ENCODE results near the gene LRRC74A.
A peak's percentile ranks its signal among the peaks of the same experiment; 100 is the strongest.
"Not testable (repeated sequence)": the region's sequence is repeated elsewhere in the genome, so short reads cannot be mapped to it uniquely, and the experiment has no call there.

LRRC74A gene

DNA sequence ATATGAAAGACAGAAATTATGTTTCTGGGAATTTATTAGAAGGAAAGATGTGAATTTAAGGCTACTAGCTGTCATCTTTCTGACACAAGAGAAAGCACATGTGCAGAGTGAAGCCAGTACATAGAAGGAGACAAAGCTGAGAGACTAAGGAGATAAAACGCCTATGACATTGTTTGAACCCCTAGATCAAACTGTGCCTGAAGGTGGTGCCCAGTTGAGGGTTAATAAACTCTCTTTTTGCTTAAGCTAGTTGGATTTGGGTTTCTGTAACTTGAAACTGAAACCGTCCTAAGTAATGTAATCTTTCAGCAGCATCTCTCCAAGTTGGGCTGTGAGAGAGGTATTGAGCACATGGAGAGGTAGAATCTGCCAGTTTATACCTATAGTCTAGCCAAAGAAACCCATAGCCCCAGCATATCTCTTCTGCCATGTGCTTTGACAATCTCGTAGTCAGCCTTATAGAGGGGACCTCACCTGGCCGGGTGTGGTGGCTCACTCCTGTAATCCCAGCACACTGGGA lies 84.2 kb downstream of the LRRC74A start:
- Histone ChIP-seq H3K36me3 (ENCODE audit: insufficient read depth, low read length) (no peaks in the 10 kb centered on the region), H3K9me3 (ENCODE audit: low read depth, low read length) (no peaks in the 10 kb centered on the region), H3K4me3 (no peak overlapping the region), H3K27ac (no peak overlapping the region), H3K9ac (ENCODE audit: insufficient read length) (no peak overlapping the region)
- DNase-seq (ENCODE audit: low read depth, low spot score): no peak
- no peak for TF ChIP-seq POLR2AphosphoS5 (IDR thresholded peaks at IDR 0.05; ENCODE audit: borderline replicate concordance, low read depth, low read length)
- no peak for TF ChIP-seq FOXP2 (optimal IDR thresholded peaks at IDR 0.05; ENCODE audit: control extremely low read depth, extremely low read length, insufficient read depth)
- no peak for TF ChIP-seq EZH2 (IDR thresholded peaks at IDR 0.05)

DNA sequence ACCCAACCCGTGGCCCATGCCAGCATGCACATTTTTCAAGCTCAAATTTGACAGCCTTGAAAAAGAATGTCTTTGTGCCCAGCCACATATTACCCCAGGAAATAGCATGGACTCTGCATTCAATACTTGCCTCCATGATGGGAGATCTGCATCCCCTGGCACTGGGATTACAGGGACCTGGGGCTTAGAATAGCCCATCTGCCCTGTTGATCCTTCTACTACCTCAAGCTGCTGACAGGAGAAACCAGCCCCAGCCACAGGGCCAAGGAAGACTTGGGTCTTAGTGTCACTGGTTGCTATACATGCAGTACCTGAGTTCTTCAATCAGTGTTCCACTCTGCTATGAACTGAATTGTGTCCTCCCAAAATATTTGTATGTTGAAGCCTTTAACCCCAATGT lies 85.3 kb downstream of the LRRC74A start:
- no peak overlapping the region for H3K9ac ChIP-seq (ENCODE audit: insufficient read length)
- H3K9me3 ChIP-seq (ENCODE audit: low read depth, low read length): no peaks in the 10 kb centered on the region
- no peak overlapping the region for H3K27ac ChIP-seq
- no peak overlapping the region for H3K4me3 ChIP-seq
- H3K36me3 ChIP-seq (ENCODE audit: insufficient read depth, low read length): no peaks in the 10 kb centered on the region
- DNase-seq (ENCODE audit: low read depth, low spot score): no peak
- no peak for TF ChIP-seq POLR2AphosphoS5 (IDR thresholded peaks at IDR 0.05; ENCODE audit: borderline replicate concordance, low read depth, low read length)
- TF ChIP-seq EZH2 (IDR thresholded peaks at IDR 0.05): no peak
- no peak for TF ChIP-seq FOXP2 (optimal IDR thresholded peaks at IDR 0.05; ENCODE audit: control extremely low read depth, extremely low read length, insufficient read depth)

DNA sequence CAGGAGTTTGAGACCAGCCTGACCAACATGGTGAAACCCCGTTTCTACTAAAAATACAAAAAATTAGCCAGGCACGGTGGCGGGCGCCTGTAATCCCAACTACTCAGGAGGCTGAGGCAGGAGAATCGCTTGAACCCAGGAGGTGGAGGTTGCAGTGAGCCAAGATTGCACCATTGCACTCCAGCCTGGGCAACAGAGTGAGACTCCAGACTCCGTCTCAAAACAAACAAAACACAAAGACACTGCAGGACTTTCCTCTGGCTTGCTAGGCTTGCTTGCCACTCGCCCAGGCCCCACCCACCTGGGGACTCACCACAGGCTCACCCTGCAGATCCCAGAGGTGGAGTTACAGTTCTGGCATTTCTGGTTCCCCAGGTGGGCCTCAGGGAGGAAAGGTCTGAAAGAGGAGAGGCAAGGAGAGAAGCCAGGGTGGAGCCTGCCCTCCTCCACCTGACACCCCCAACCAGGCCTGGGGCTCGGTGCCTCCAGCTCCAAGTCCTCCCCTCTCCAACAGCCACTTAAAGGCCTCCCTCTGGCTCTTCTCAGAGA lies 88.4 kb downstream of the LRRC74A start:
- not testable (repeated sequence) for H3K4me3 ChIP-seq; DNase-seq (ENCODE audit: low read depth, low spot score); H3K36me3 ChIP-seq (ENCODE audit: insufficient read depth, low read length); H3K9ac ChIP-seq (ENCODE audit: insufficient read length); H3K9me3 ChIP-seq (ENCODE audit: low read depth, low read length); H3K27ac ChIP-seq

DNA sequence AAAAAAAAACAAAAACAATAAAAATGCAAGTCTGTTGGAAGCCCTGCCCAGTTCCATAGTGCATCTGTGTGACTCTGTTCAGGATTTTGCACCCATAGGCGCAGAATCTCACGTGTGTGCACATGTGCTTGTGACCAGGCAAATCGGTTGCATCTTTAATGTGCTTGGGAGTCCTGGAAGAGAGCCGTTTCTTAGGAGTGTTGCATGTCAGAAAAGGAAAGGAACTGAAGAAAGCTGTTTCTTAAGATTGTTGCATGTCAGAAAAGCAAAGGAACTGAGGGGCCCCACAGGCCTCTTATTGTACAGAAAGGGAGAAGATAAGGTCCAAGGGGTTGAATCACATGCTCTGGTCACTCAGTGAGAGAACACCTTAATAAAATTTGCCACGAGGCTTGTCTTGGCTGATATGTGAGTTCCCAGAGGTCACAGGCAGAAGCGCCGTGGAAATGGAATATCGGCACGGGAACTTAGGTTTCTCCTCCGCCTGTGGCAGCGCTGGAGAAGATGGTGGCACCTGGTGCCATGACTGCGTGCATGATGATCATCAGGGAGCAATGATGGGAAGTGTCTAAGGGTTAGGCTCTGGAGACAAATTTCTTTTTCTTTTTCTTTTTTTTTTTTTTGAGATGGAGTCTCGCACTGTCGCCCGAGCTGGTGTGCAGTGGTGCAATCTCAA lies 90.0 kb downstream of the LRRC74A start:
- no peak for DNase-seq (ENCODE audit: low read depth, low spot score)
- Histone ChIP-seq H3K27ac (no peak overlapping the region), H3K9ac (ENCODE audit: insufficient read length) (no peak overlapping the region), H3K36me3 (ENCODE audit: insufficient read depth, low read length) (no peaks in the 10 kb centered on the region), H3K4me3 (no peak overlapping the region), H3K9me3 (ENCODE audit: low read depth, low read length) (no peaks in the 10 kb centered on the region)
- TF ChIP-seq FOXP2 (optimal IDR thresholded peaks at IDR 0.05; ENCODE audit: control extremely low read depth, extremely low read length, insufficient read depth) (no peak), POLR2AphosphoS5 (IDR thresholded peaks at IDR 0.05; ENCODE audit: borderline replicate concordance, low read depth, low read length) (no peak), EZH2 (IDR thresholded peaks at IDR 0.05) (no peak)

DNA sequence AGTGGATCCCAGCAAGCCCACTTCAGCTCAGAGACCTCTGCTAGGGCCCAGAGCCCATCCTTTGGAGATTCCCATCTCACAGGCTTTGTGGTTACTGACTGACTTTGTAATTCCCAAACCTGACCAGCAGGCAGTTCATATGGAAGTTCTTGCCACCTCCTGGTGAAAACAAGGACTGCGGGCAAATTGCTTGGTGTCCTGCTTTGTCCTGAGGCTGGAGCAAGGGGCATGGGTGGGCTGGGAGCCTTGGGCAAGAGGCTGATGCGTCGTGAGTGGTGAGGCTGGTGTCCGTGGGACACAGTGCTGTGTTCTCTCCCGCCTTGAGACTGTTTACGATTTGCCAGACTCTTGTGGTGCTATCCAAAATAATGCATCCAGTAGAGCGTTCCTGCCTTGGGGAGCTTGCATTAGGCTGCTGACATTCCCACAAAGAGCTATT lies 91.0 kb downstream of the LRRC74A start:
- no peak for TF ChIP-seq POLR2AphosphoS5 (IDR thresholded peaks at IDR 0.05; ENCODE audit: borderline replicate concordance, low read depth, low read length)
- no peak for TF ChIP-seq EZH2 (IDR thresholded peaks at IDR 0.05)
- TF ChIP-seq FOXP2 (optimal IDR thresholded peaks at IDR 0.05; ENCODE audit: control extremely low read depth, extremely low read length, insufficient read depth): no peak
- H3K36me3 ChIP-seq (ENCODE audit: insufficient read depth, low read length): no peaks in the 10 kb centered on the region
- H3K4me3 ChIP-seq: no peak overlapping the region
- no peak overlapping the region for H3K9ac ChIP-seq (ENCODE audit: insufficient read length)
- peak overlapping the region; percentile 96 for H3K27ac ChIP-seq
- no peak for DNase-seq (ENCODE audit: low read depth, low spot score)
- H3K9me3 ChIP-seq (ENCODE audit: low read depth, low read length): no peaks in the 10 kb centered on the region

DNA sequence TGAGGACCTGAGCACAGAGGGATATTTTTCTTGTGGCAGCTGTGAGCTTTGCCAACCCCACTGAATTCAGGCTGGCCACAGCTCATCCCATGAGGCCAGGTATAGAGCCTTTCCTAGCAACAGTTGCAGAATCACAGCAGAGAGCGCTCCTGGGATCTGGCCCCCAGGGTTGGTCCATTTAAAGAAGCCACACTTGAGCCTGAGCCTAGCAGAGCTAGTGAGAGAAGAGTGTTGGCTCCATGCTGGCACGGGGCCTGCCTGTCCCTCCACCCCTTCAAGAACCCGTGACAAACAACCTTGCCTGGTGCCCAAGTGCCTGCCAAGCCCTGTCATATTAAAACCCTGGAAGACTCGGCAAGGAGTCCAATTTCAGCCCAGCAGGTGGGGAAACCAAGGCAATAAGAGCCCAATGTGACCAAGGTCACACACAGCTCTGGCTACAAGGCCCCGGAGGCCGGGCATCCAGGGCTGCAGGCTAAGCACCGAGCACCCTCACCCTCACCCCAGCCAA lies 91.6 kb downstream of the LRRC74A start:
- H3K4me3 ChIP-seq: peak overlapping the region; percentile 57
- H3K9ac ChIP-seq (ENCODE audit: insufficient read length): no peak overlapping the region
- no peak for DNase-seq (ENCODE audit: low read depth, low spot score)
- H3K9me3 ChIP-seq (ENCODE audit: low read depth, low read length): no peaks in the 10 kb centered on the region
- H3K36me3 ChIP-seq (ENCODE audit: insufficient read depth, low read length): no peaks in the 10 kb centered on the region
- TF ChIP-seq FOXP2 (optimal IDR thresholded peaks at IDR 0.05; ENCODE audit: control extremely low read depth, extremely low read length, insufficient read depth) (no peak), POLR2AphosphoS5 (IDR thresholded peaks at IDR 0.05; ENCODE audit: borderline replicate concordance, low read depth, low read length) (no peak), EZH2 (IDR thresholded peaks at IDR 0.05) (no peak)
- peak overlapping the region; percentile 96 for H3K27ac ChIP-seq

DNA sequence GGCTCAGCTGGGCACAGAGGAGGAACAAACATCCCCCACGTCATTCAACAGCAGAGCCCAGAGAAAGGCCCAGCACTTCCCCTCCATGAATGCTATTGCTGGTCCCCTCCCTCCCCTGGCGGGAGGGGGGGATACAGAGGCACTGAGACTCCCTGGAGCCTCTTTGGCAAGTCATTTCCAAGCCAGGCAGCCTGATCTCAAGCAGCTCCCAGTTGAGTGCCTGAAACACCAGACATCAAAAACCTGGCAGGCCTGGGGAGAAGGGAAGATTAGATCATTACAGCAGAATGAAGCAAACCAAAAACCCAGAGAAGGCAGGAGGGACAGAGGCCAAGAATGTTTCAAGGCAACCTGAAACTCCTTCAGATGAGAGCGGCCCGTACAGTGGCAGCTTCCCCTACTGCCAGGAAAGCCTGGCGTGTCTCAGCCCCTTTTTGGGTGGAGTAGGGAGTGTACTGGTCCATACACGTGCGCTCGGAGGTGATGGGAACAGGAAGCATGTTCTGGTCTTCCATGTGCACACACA lies 92.1 kb downstream of the LRRC74A start:
- Histone ChIP-seq H3K27ac (peak overlapping the region; percentile 96), H3K9me3 (ENCODE audit: low read depth, low read length) (no peaks in the 10 kb centered on the region), H3K9ac (ENCODE audit: insufficient read length) (peak overlapping the region; percentile 19), H3K36me3 (ENCODE audit: insufficient read depth, low read length) (no peaks in the 10 kb centered on the region), H3K4me3 (peak overlapping the region; percentile 57)
- DNase-seq (ENCODE audit: low read depth, low spot score): no peak
- no peak for TF ChIP-seq EZH2 (IDR thresholded peaks at IDR 0.05)

DNA sequence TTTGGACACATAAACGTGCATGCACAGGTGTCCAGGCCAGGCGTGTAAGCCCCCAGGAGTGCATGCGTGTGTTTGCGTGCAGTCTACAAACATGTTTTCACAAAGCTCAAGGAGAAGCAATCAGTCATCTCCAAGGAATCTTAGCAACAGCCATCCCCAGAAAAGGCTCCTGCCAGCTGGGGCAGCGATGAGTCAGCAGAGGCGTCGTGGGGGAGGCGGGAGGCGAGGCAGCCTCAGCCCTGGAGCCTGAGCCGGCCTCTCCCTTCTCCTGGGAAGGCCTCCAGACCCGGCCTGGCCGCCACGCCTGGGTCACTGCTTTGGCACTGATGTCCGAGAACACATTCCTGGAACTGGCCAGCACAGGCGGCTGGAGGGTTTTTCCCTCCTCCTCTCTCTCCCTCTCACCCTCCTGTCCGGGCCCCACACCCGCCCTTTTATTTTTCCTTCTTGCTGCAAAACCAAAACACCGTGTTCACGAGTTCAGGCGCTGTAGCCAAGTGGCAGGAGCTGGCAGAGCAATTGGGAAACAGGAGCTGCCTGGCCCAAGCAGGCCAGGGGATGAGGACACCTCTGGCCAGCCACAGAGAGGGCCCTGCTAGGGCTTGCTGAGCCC lies 92.7 kb downstream of the LRRC74A start:
- Histone ChIP-seq H3K4me3 (peak overlapping the region; percentile 57), H3K9ac (ENCODE audit: insufficient read length) (peak overlapping the region; percentile 56)

More for the DNA sequence above, 92.7 kb downstream of the LRRC74A start:
- H3K9me3 ChIP-seq (ENCODE audit: low read depth, low read length): no peaks in the 10 kb centered on the region
- TF ChIP-seq POLR2AphosphoS5 (IDR thresholded peaks at IDR 0.05; ENCODE audit: borderline replicate concordance, low read depth, low read length): no peak; the same call in 1 of the 2 replicates
- TF ChIP-seq FOXP2 (optimal IDR thresholded peaks at IDR 0.05; ENCODE audit: control extremely low read depth, extremely low read length, insufficient read depth): peak; percentile 67
- TF ChIP-seq EZH2 (IDR thresholded peaks at IDR 0.05): no peak
- H3K36me3 ChIP-seq (ENCODE audit: insufficient read depth, low read length): no peaks in the 10 kb centered on the region
- H3K27ac ChIP-seq: peak overlapping the region; percentile 96
- DNase-seq (ENCODE audit: low read depth, low spot score): no peak

Measured in SK-N-MC (cell line).